Peyer's patch (tissue), 4 donors: ENCODE measurements around the gene ZC3H4. TPM values are rescaled to one million over a fixed set of nuclear protein-coding genes. Genes with fewer than 3 reads are reported as not detected.

Source experiments
- DNase-seq, 3 donors: peaks; one replicate each; pipeline ENCODE4 v3.0.0-alpha.2; 2017 to 2019
- H3K27ac ChIP-seq, 4 donors: fragments of 200-600 bp; sonication (generic); one replicate each; pipeline ENCODE4 v1.5.1; 2016 to 2019
- H3K27me3 ChIP-seq, 2 donors: fragments of 200-600 bp; sonication (generic); one replicate each; pipeline ENCODE4 v1.5.1; 2019
- H3K36me3 ChIP-seq, 3 donors: fragments of 200-600 bp; sonication (generic); one replicate each; pipeline ENCODE4 v1.5.1; 2016 to 2019
- H3K4me1 ChIP-seq, 4 donors: fragments of 200-600 bp; sonication (generic); one replicate each; pipeline ENCODE4 v1.5.1; 2016 to 2019
- H3K4me3 ChIP-seq, 4 donors: fragments of 200-600 bp; sonication (generic); 1 replicate in 3 of 4; 2 replicates in 1 of 4; pipeline ENCODE4 v1.5.1; 2016 to 2019; ENCODE audit warnings: mild to moderate bottlenecking in 1 of 4
- H3K9me3 ChIP-seq, 4 donors: fragments of 200-600 bp; sonication (generic); one replicate each; pipeline ENCODE4 v1.5.1; 2016 to 2019; ENCODE audit warnings: mild to moderate bottlenecking in 1 of 4
- CTCF ChIP-seq, 6 experiments: fragments of 450-650 bp in 4 of 6; fragments of 200-600 bp in 2 of 6; sonication (generic) in 1 of 6; IDR thresholded peaks; one replicate each; pipeline ENCODE4 v1.5.1; 2017 to 2019; ENCODE audit warnings: antibody characterized with exemption in 6 of 6, mild to moderate bottlenecking in 3 of 6, moderate library complexity in 1 of 6
- POLR2A ChIP-seq, 2 donors: fragments of 450-650 bp; IDR thresholded peaks; one replicate each; pipeline ENCODE4 v1.5.1; 2017; ENCODE audit warnings: antibody characterized with exemption in 2 of 2, mild to moderate bottlenecking in 2 of 2, moderate library complexity in 2 of 2
- total RNA-seq, 4 donors: library from RNA; depleted of rRNA; stranded (reverse); fragments of >200 nt; gene quantifications; one replicate each; pipeline ENCODE4 v1.1.0, GENCODE V29; 2016

The ZC3H4 gene
- total RNA-seq, 4 donors from 2014 or later, result 24.7 to 61.9 (median 42.4) TPM

- TF ChIP-seq POLR2A (IDR thresholded peaks at IDR 0.05) (peak; percentile 72 to 82), CTCF (IDR thresholded peaks at IDR 0.05) (no peak)
- Histone ChIP-seq H3K4me1 (peaks cover 0 to 34% (median 9%) of the 10 kb centered on the region in 4 donors), H3K27me3 (no peaks in the 10 kb centered on the region), H3K4me3 (peak overlapping the region; percentile 88 to 99 (median 95)), H3K27ac (peak overlapping the region; percentile 98 to 100 (median 99)), H3K9me3 (no peaks in the 10 kb centered on the region), H3K36me3 (no peaks in the 10 kb centered on the region)
- peak; percentile 84 to 94 (median 89) for DNase-seq
Measured at GRCh38 chr19:47112166-47112996, 1.2 kb downstream of the ZC3H4 start.

- no peaks in the 10 kb centered on the region for H3K9me3 ChIP-seq
- peak overlapping the region; percentile 98 to 100 (median 99) for H3K27ac ChIP-seq
- H3K4me3 ChIP-seq, result peak overlapping the region; percentile 88 to 99 (median 95)
- DNase-seq, result no peak
- H3K36me3 ChIP-seq, result no peaks in the 10 kb centered on the region
- H3K27me3 ChIP-seq, result no peaks in the 10 kb centered on the region
- no peak for TF ChIP-seq POLR2A (IDR thresholded peaks at IDR 0.05)
- peak in 1 of 6 experiments; percentile 9 for TF ChIP-seq CTCF (IDR thresholded peaks at IDR 0.05)
- H3K4me1 ChIP-seq, result peaks cover 0 to 40% (median 12%) of the 10 kb centered on the region in 4 donors
Measured at GRCh38 chr19:47111682-47112165, 1.9 kb downstream of the ZC3H4 start.

GRCh38 chr19:47111006-47111621 lies 2.5 kb downstream of the ZC3H4 start:
- Histone ChIP-seq H3K4me1 (peaks cover 0 to 47% (median 14%) of the 10 kb centered on the region in 4 donors), H3K9me3 (no peaks in the 10 kb centered on the region), H3K27ac (peak overlapping the region; percentile 98 to 100 (median 99)), H3K27me3 (no peaks in the 10 kb centered on the region), H3K4me3 (peak overlapping the region; percentile 88 to 99 (median 95)), H3K36me3 (no peaks in the 10 kb centered on the region)
- DNase-seq, result peak; percentile 50 to 73 (median 69)
- TF ChIP-seq CTCF (IDR thresholded peaks at IDR 0.05) (no peak), POLR2A (IDR thresholded peaks at IDR 0.05) (no peak)

GRCh38 chr19:47110521-47111005 lies 3.0 kb downstream of the ZC3H4 start:
- TF ChIP-seq CTCF (IDR thresholded peaks at IDR 0.05) (no peak), POLR2A (IDR thresholded peaks at IDR 0.05) (peak in 1 of 2 donors; percentile 33)
- Histone ChIP-seq H3K4me3 (peak overlapping the region; percentile 88 to 99 (median 95)), H3K4me1 (peaks cover 0 to 52% (median 14%) of the 10 kb centered on the region in 4 donors), H3K9me3 (no peaks in the 10 kb centered on the region), H3K27me3 (no peaks in the 10 kb centered on the region), H3K27ac (peak overlapping the region; percentile 98 to 100 (median 99)), H3K36me3 (no peaks in the 10 kb centered on the region)
- DNase-seq, result peak in 2 of 3 donors; percentile 52 to 76

GRCh38 chr19:47109541-47110375 lies 3.8 kb downstream of the ZC3H4 start:
- Histone ChIP-seq H3K36me3 (no peaks in the 10 kb centered on the region), H3K4me1 (peaks cover 0 to 60% (median 14%) of the 10 kb centered on the region in 4 donors), H3K4me3 (peak overlapping the region; percentile 88 to 99 (median 95)), H3K9me3 (no peaks in the 10 kb centered on the region), H3K27me3 (no peaks in the 10 kb centered on the region), H3K27ac (peak overlapping the region; percentile 98 to 100 (median 99))
- peak in 2 of 3 donors; percentile 52 to 69 for DNase-seq
- TF ChIP-seq POLR2A (IDR thresholded peaks at IDR 0.05), result no peak
- TF ChIP-seq CTCF (IDR thresholded peaks at IDR 0.05), result no peak
